Hematopoietic multipotent progenitor cell treated with erythropoietin and hydrocortisone succinate and interleukin-3 and kit ligand, for 4 days (in vitro differentiated cells): ENCODE results near the gene LRRC75A.
"Not testable (repeated sequence)": the region's sequence is repeated elsewhere in the genome, so short reads cannot be mapped to it uniquely, and the experiment has no call there.

Experiments used
- DNase-seq: peaks from one replicate; pipeline ENCODE4 v3.0.0-alpha.2; 2015

The LRRC75A gene

GRCh38 chr17:16446338-16446983 lies 45.5 kb downstream of the LRRC75A start:
- peak; percentile 69 for DNase-seq

GRCh38 chr17:16444258-16444886 lies 47.6 kb downstream of the LRRC75A start:
- peak; percentile 71 for DNase-seq

- peak; percentile 57 for DNase-seq
Observed at GRCh38 chr17:16443511-16444257, 48.3 kb downstream of the LRRC75A start.

- peak; percentile 55 for DNase-seq
Observed at GRCh38 chr17:16442594-16443510, 49.1 kb downstream of the LRRC75A start.

- peak; percentile 82 for DNase-seq
Observed at GRCh38 chr17:16442141-16442540, 49.9 kb downstream of the LRRC75A start.

- DNase-seq = no peak
Observed at GRCh38 chr17:16440901-16441629, 50.9 kb downstream of the LRRC75A start.

- not testable (repeated sequence) for DNase-seq
Observed at GRCh38 chr17:16440354-16440753, 51.6 kb downstream of the LRRC75A start.

GRCh38 chr17:16439811-16440351 lies 52.1 kb downstream of the LRRC75A start:
- peak; percentile 73 for DNase-seq

- peak; percentile 77 for DNase-seq
Observed at GRCh38 chr17:16439303-16439791, 52.6 kb downstream of the LRRC75A start.

GRCh38 chr17:16438557-16439302 lies 53.3 kb downstream of the LRRC75A start:
- DNase-seq = peak; percentile 100

- no peak for DNase-seq
Observed at GRCh38 chr17:16438173-16438556, 53.8 kb downstream of the LRRC75A start.

GRCh38 chr17:16437083-16437482 lies 54.9 kb downstream of the LRRC75A start:
- no peak for DNase-seq

- DNase-seq = no peak
Observed at GRCh38 chr17:16435925-16436886, 55.8 kb downstream of the LRRC75A start.

- no peak for DNase-seq
Observed at GRCh38 chr17:16434662-16435061, 57.3 kb downstream of the LRRC75A start.

GRCh38 chr17:16433514-16433913 lies 58.5 kb downstream of the LRRC75A start:
- DNase-seq = no peak

GRCh38 chr17:16432017-16432416 lies 60.0 kb downstream of the LRRC75A start:
- DNase-seq = no peak

GRCh38 chr17:16430650-16431049 lies 61.3 kb downstream of the LRRC75A start:
- DNase-seq = no peak

- no peak for DNase-seq
Observed at GRCh38 chr17:16429083-16429482, 62.9 kb downstream of the LRRC75A start.

- peak; percentile 89 for DNase-seq
Observed at GRCh38 chr17:16428098-16428882, 63.7 kb downstream of the LRRC75A start.
